Smooth muscle cell (in vitro differentiated cells): Measurements from ENCODE around the gene RBM24. TPM values are rescaled to one million over a fixed set of nuclear protein-coding genes. Genes with fewer than 3 reads are reported as not detected.

Experiments used
- DNase-seq: peaks from one replicate; lab custom pipeline; 2025; ENCODE audit not compliant: unreplicated experiment; lab: John Stamatoyannopoulos, UW
- H2AFZ ChIP-seq: fragments of 200-600 bp; sonication (generic); 2 replicates; pipeline ENCODE4 v1.6.0; 2016; ENCODE audit warnings: antibody characterized with exemption, low read depth, mild to moderate bottlenecking
- H3F3A ChIP-seq: fragments of 200-600 bp; sonication (generic); 2 replicates; pipeline ENCODE4 v1.6.0; 2017; ENCODE audit warnings: antibody characterized with exemption, low read depth
- H3K27ac ChIP-seq: fragments of 200-600 bp; sonication (generic); 2 replicates; pipeline ENCODE4 v1.5.1; 2016; ENCODE audit warnings: low read depth, mild to moderate bottlenecking
- H3K27me3 ChIP-seq: fragments of 200-600 bp; sonication (generic); 2 replicates; pipeline ENCODE4 v1.6.1; 2016; ENCODE audit warnings: low read depth, mild to moderate bottlenecking
- H3K36me3 ChIP-seq: fragments of 200-600 bp; sonication (generic); 2 replicates; pipeline ENCODE4 v1.5.1; 2016; ENCODE audit warnings: low read depth
- H3K4me1 ChIP-seq: fragments of 200-600 bp; sonication (generic); 2 replicates; pipeline ENCODE4 v1.5.1; 2016; ENCODE audit warnings: low read depth
- H3K4me2 ChIP-seq: fragments of 200-600 bp; sonication (generic); 2 replicates; pipeline ENCODE4 v1.6.0; 2016; ENCODE audit warnings: mild to moderate bottlenecking
- H3K4me3 ChIP-seq: fragments of 200-600 bp; sonication (generic); 2 replicates; pipeline ENCODE4 v1.5.1; 2016; ENCODE audit warnings: mild to moderate bottlenecking
- H3K79me2 ChIP-seq: fragments of 200-600 bp; sonication (generic); 2 replicates; pipeline ENCODE4 v1.6.0; 2016; ENCODE audit warnings: low read depth, mild to moderate bottlenecking
- H3K9ac ChIP-seq: fragments of 200-600 bp; sonication (generic); 2 replicates; pipeline ENCODE4 v1.6.0; 2016; ENCODE audit warnings: low read depth
- H3K9me3 ChIP-seq: fragments of 200-600 bp; sonication (generic); replicated peaks from 2 replicates; pipeline ENCODE4 v1.5.1; 2016; ENCODE audit warnings: low read depth
- H4K20me1 ChIP-seq: fragments of 200-600 bp; sonication (generic); 2 replicates; pipeline ENCODE4 v1.6.0; 2016; ENCODE audit warnings: low read depth
- WGBS: methylation state at CpG from one replicate; pipeline ENCODE4 v1.1.7; 2016; ENCODE audit warnings: low lambda C conversion rate; 5-methylcytosine and 5-hydroxymethylcytosine counted together
- polyA plus RNA-seq: library from polyadenylated mRNA; unstranded; fragments of >200 nt; fragmentation: Nextera tagmentation; extraction: Ambion mirVana; gene quantifications from 2 replicates; pipeline ENCODE4 v1.2.1, GENCODE V29; 2016
- total RNA-seq: library from RNA; depleted of rRNA; stranded (reverse); fragments of >200 nt; gene quantifications from 2 replicates; pipeline ENCODE4 v1.2.3, GENCODE V29; 2014
- TF ChIP-seq, protein P1 (sequence below): fragments of 200-600 bp; sonication (generic); IDR thresholded peaks from 2 replicates; pipeline ENCODE4 v1.5.1; 2017; ENCODE audit warnings: borderline replicate concordance, mild to moderate bottlenecking, antibody characterized with exemption; ENCODE audit not compliant: insufficient read depth, poor library complexity, severe bottlenecking

RBM24 gene
- total and polyA plus RNA-seq, 2 experiments from 2014 or later: 5.8 to 6.2 TPM

DNA sequence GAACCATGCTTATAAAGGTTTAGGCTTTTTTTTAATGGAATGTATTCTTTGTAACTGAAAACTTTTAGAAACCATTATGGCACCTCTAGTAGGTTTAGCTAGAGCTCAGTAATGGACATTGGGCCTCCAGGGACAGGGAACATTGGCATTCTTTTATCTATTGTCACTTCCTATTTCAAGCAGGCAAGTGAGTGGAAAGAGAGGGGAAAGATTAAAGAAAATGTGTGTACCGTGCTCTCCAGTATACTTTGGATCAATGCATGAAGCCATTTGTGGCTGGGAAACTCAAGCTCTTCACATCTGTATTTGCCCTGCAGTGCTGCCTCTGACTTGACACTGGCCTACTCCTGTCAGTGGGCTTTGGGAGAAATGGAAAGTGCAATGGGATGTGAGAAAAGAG, 18.6 kb downstream of the RBM24 start:
- Histone ChIP-seq H3K27ac (no peak overlapping the region), H3K27me3 (no peaks in the 10 kb centered on the region), H3K79me2 (no peaks in the 10 kb centered on the region), H3K9ac (no peak overlapping the region), H3K4me3 (no peak overlapping the region), H4K20me1 (no peaks in the 10 kb centered on the region), H2AFZ (no peak overlapping the region), H3K36me3 (no peaks in the 10 kb centered on the region), H3F3A (no peaks in the 10 kb centered on the region), H3K4me1 (no peaks in the 10 kb centered on the region), H3K4me2 (no peak overlapping the region), H3K9me3 (no peaks in the 10 kb centered on the region)
- WGBS: 91% methylated on average over 1 of the region's 1 CpG
- TF ChIP-seq, protein P1, sequence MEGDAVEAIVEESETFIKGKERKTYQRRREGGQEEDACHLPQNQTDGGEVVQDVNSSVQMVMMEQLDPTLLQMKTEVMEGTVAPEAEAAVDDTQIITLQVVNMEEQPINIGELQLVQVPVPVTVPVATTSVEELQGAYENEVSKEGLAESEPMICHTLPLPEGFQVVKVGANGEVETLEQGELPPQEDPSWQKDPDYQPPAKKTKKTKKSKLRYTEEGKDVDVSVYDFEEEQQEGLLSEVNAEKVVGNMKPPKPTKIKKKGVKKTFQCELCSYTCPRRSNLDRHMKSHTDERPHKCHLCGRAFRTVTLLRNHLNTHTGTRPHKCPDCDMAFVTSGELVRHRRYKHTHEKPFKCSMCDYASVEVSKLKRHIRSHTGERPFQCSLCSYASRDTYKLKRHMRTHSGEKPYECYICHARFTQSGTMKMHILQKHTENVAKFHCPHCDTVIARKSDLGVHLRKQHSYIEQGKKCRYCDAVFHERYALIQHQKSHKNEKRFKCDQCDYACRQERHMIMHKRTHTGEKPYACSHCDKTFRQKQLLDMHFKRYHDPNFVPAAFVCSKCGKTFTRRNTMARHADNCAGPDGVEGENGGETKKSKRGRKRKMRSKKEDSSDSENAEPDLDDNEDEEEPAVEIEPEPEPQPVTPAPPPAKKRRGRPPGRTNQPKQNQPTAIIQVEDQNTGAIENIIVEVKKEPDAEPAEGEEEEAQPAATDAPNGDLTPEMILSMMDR: no peak
- DNase-seq: no peak

DNA sequence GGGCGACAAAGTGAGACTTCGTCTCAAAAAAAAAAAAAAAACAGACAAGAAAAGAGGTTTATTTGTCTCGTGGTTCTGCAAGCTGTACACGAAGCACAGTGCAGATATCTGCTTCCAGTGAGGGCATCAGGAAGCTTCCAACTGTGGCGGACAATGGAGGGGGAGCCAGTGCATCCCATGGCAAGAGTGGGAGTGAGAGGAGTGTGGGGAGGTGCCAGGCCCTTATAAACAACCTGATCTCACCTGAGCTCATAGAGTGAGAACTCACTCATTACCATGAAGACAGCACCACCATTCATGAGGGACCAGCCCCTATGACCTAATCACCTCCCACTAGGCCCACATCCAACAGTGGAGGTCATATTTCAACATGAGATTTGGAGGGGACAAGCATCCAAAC, 19.5 kb downstream of the RBM24 start:
- no peaks in the 10 kb centered on the region for H4K20me1 ChIP-seq
- no peak overlapping the region for H3K27ac ChIP-seq
- H3K27me3 ChIP-seq: no peaks in the 10 kb centered on the region
- H2AFZ ChIP-seq: no peak overlapping the region
- no peak overlapping the region for H3K4me2 ChIP-seq
- H3K4me1 ChIP-seq: peaks cover 8% of the 10 kb centered on the region
- H3K36me3 ChIP-seq: no peaks in the 10 kb centered on the region
- TF ChIP-seq, protein P1: no peak
- no peak for DNase-seq
- no peaks in the 10 kb centered on the region for H3F3A ChIP-seq
- H3K4me3 ChIP-seq: no peak overlapping the region
- no peak overlapping the region for H3K9ac ChIP-seq
- 96% methylated on average over 5 of the region's 5 CpGs for WGBS
- H3K79me2 ChIP-seq: no peaks in the 10 kb centered on the region
- H3K9me3 ChIP-seq: no peaks in the 10 kb centered on the region

DNA sequence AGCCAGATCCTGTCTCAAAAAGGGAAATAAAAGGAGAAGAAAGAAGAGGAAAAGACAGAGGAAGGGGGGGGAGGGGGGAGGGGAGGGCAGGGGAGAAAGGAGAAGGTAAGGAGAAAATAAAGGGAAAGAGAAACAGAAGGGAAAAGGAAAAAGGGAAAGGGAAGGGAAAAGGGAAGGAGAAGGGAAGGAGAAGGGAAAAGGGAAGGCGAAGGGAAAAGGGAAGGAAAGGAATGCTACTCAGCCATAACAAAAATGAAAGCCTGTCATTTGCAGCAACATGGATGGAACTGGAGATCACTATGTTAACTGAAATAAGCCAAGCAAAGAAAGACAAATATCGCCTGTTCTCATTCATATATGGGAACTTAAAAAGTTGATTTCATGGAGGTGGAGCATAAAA, 22.3 kb downstream of the RBM24 start:
- Histone ChIP-seq H3K4me2 (no peak overlapping the region), H3K9ac (no peak overlapping the region), H3K9me3 (no peaks in the 10 kb centered on the region), H3F3A (no peaks in the 10 kb centered on the region), H4K20me1 (no peaks in the 10 kb centered on the region), H3K36me3 (no peaks in the 10 kb centered on the region), H3K79me2 (no peaks in the 10 kb centered on the region), H3K4me3 (no peak overlapping the region), H3K27me3 (no peaks in the 10 kb centered on the region), H3K27ac (no peak overlapping the region), H2AFZ (no peak overlapping the region), H3K4me1 (peaks cover 11% of the 10 kb centered on the region)
- TF ChIP-seq, protein P1: no peak
- DNase-seq: no peak
- 82% methylated on average over 2 of the region's 2 CpGs for WGBS

DNA sequence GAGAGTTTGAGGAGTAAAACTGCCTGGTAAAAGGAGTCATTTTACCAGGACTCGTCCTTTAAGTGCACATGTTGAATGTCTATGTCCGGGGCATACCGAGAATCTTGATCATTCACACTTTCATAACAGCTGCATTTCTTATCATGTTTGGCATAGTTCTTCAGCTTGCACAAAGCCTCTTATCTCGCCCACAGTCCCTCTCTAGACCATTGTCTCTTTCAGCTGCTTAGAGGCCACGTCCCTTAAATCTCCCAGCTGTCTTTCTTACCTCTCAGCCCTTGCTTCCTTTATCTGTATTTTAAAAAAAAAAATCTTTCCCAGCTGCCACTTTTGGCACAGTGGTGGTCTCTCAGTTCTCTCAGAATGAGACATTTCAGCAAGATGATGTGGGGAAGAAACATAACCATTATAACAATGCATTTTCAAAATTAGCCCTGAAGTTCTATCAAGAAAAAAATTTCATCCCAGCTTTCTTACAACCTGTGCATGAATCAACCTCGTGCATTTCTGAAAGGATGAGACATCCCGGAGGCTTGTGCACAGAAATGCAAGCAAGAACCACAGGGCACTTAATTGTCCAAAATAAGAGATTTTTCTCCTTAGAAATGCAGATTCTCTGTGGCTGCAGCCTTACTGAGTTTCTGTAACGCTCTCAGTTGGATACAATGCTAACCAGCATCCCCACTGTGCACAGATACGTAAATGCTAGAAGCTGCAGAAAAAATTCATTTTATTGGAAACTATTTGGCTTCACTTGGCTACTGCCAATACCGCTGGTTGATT, 24.2 kb downstream of the RBM24 start:
- Histone ChIP-seq H2AFZ (no peak overlapping the region), H3K9ac (no peak overlapping the region), H4K20me1 (no peaks in the 10 kb centered on the region), H3K27ac (no peak overlapping the region), H3K4me1 (peaks cover 11% of the 10 kb centered on the region), H3K9me3 (no peaks in the 10 kb centered on the region), H3K4me3 (no peak overlapping the region), H3F3A (no peaks in the 10 kb centered on the region), H3K27me3 (no peaks in the 10 kb centered on the region), H3K36me3 (no peaks in the 10 kb centered on the region), H3K4me2 (no peak overlapping the region), H3K79me2 (no peaks in the 10 kb centered on the region)
- DNase-seq: no peak
- 38% methylated on average over 10 of the region's 10 CpGs for WGBS
- TF ChIP-seq, protein P1: no peak
